ENCODE data around the gene TACC2. TPM values are rescaled to one million over a fixed set of nuclear protein-coding genes. Genes with fewer than 3 reads are reported as not detected.

The TACC2 gene
- polyA plus RNA-seq, 4 donors: 28.6 to 99.5 (median 77.2) TPM

DNA sequence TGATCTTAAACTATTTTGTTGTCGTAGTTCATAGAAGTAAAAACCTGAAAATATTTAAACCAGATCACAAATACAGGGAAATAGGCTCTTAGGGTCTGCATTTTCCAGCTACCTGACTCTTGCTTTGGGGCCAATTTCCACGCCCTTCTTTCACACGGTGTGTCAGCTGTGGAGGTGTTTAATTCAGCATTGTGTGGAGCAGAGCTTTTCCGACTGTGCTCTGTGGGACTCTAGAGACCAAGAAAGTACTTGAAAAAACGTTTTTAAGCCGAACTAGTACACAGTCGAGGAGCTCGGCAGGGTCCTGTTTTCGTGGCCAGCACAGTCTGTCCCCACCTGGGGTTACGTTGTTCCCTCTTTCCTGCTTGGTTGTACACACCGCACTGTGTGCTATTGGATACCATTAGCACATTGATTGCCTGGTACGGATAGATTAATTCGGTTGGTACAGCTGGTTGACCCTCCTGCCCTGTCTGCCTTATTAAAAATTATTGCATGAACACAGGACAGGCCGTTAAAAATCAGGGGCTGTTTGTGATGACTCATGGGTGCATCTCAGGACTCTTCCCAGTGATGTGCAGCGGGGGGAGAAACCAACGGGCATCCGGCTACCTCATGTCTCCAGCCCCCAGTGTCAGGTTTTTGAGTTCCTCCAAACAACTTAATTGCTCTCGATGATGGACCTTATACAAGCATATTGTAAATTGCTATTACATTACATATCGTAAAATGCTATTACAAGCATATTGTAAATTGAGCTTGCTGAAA is 201.4 kb downstream of the TACC2 start:
- 67 to 78% (median 68%) methylated on average over 19 of the region's 19 CpGs for WGBS, 3 donors

DNA sequence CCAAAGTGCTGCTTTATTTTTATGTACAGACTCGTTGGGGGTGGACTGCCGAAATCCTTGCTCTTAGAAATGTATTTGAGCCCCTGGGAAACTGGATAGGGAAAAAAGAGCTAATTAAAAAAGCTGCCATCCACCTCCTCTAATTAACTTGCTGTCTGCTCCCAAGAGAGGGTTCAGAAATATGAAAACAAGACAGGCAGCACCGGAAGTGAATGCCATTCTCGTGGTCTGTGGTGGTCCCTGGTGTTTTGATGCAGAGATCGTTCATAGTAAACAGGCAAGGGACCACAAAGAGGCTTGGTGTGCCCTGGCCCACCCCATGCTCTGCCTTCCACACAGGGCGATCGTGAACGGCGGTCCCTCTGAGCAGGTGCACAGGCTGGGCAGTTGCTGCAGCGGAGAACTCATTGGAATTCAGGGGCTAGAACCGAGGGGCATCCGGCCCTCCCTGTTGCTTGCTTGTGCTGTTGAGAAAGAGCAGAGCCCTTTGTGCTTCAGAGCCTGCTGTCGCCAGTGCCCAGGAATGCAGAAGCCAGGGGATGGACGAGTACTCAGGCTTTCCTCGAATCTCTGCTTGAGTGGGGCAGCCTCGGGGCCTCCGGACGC is 203.1 kb downstream of the TACC2 start:
- peaks cover 0 to 63% (median 0%) of the 10 kb centered on the region in 3 donors for H3K36me3 ChIP-seq (ENCODE audit: control insufficient read depth in 3 of 3, insufficient read depth in 2 of 3, low read depth in 1 of 3, low read length in 3 of 3)
- no peaks in the 10 kb centered on the region for H3K4me1 ChIP-seq (ENCODE audit: control insufficient read depth in 3 of 3, insufficient read depth in 2 of 3, low read depth in 1 of 3, low read length in 2 of 3)
- WGBS, 3 donors: 82 to 92% (median 91%) methylated on average over 18 of the region's 18 CpGs
- no peak overlapping the region for H3K27ac ChIP-seq (ENCODE audit: low read depth in 1 of 3, low read length in 2 of 3)
- no peaks in the 10 kb centered on the region for H3K9me3 ChIP-seq (ENCODE audit: control insufficient read depth in 2 of 2, insufficient read depth in 1 of 2, low read depth in 1 of 2, low read length in 1 of 2)
- DNase-seq (no peak), FAIRE-seq (no peak)
- no peak overlapping the region for H3K4me3 ChIP-seq (ENCODE audit: low read depth in 1 of 3, low read length in 3 of 3)
- no peaks in the 10 kb centered on the region for H3K27me3 ChIP-seq (ENCODE audit: control insufficient read depth in 3 of 3, insufficient read depth in 3 of 3, low read length in 3 of 3)

More for the DNA sequence above, 201.4 kb downstream of the TACC2 start:
- no peak for DNase-seq
- FAIRE-seq: no peak
- Histone ChIP-seq H3K27me3 (ENCODE audit: control insufficient read depth in 3 of 3, insufficient read depth in 3 of 3, low read length in 3 of 3) (no peaks in the 10 kb centered on the region), H3K27ac (ENCODE audit: low read depth in 1 of 3, low read length in 2 of 3) (no peak overlapping the region), H3K4me3 (ENCODE audit: low read depth in 1 of 3, low read length in 3 of 3) (no peak overlapping the region), H3K9me3 (ENCODE audit: control insufficient read depth in 2 of 2, insufficient read depth in 1 of 2, low read depth in 1 of 2, low read length in 1 of 2) (no peaks in the 10 kb centered on the region), H3K4me1 (ENCODE audit: control insufficient read depth in 3 of 3, insufficient read depth in 2 of 3, low read depth in 1 of 3, low read length in 2 of 3) (no peaks in the 10 kb centered on the region), H3K36me3 (ENCODE audit: control insufficient read depth in 3 of 3, insufficient read depth in 2 of 3, low read depth in 1 of 3, low read length in 3 of 3) (peaks cover 0 to 63% (median 0%) of the 10 kb centered on the region in 3 donors)

DNA sequence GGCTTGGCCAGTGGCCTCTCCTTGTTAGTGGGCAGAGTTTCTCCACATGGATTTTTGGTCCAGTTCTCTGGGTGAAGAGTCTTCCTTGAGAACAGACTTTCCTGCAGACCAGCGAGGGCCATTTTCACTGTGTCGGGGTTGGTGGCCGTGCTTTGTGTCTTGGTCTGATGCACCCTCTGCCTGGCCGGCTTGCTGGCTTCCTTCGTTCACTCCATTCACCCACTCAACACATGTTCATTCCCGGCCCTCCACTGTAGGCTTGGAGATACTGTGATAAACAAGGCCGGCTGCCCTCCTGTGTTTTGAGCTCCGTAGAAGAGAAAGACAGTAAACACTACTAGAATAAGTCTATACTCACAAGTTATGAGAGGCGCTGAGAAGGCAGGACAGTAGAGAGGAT is 205.3 kb downstream of the TACC2 start:
- WGBS, 3 donors: 95 to 97% (median 96%) methylated on average over 9 of the region's 9 CpGs
- H3K27me3 ChIP-seq (ENCODE audit: control insufficient read depth in 3 of 3, insufficient read depth in 3 of 3, low read length in 3 of 3): no peaks in the 10 kb centered on the region
- no peaks in the 10 kb centered on the region for H3K4me1 ChIP-seq (ENCODE audit: control insufficient read depth in 3 of 3, insufficient read depth in 2 of 3, low read depth in 1 of 3, low read length in 2 of 3)
- DNase-seq (no peak), FAIRE-seq (no peak)
- H3K36me3 ChIP-seq (ENCODE audit: control insufficient read depth in 3 of 3, insufficient read depth in 2 of 3, low read depth in 1 of 3, low read length in 3 of 3): peaks cover 0 to 71% (median 0%) of the 10 kb centered on the region in 3 donors
- H3K27ac ChIP-seq (ENCODE audit: low read depth in 1 of 3, low read length in 2 of 3): no peak overlapping the region
- peaks cover 0 to 5% of the 10 kb centered on the region in 2 donors for H3K9me3 ChIP-seq (ENCODE audit: control insufficient read depth in 2 of 2, insufficient read depth in 1 of 2, low read depth in 1 of 2, low read length in 1 of 2)
- H3K4me3 ChIP-seq (ENCODE audit: low read depth in 1 of 3, low read length in 3 of 3): no peak overlapping the region

DNA sequence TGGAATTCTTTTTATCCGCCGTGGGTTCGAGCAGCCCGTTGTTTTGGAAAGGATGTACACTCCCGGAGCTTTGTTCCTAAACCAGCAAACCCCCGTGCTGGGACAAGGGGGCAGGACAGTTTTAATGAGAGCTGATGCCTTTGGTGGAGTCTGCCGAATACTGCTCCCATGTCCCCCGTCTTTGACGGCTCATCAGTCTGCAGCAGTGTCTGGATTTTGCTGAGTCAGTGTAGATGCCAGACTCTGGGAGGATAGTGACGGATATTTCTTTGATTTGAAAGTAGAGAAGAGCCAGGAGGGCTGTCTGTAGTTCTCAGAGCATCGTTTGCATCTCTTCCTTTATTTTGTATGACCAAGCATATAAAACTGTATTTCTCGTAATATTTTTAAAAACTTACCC is 207.3 kb downstream of the TACC2 start:
- Histone ChIP-seq H3K27ac (ENCODE audit: low read depth in 1 of 3, low read length in 2 of 3) (no peak overlapping the region), H3K4me3 (ENCODE audit: low read depth in 1 of 3, low read length in 3 of 3) (no peak overlapping the region), H3K4me1 (ENCODE audit: control insufficient read depth in 3 of 3, insufficient read depth in 2 of 3, low read depth in 1 of 3, low read length in 2 of 3) (no peaks in the 10 kb centered on the region), H3K27me3 (ENCODE audit: control insufficient read depth in 3 of 3, insufficient read depth in 3 of 3, low read length in 3 of 3) (no peaks in the 10 kb centered on the region), H3K9me3 (ENCODE audit: control insufficient read depth in 2 of 2, insufficient read depth in 1 of 2, low read depth in 1 of 2, low read length in 1 of 2) (peaks cover 0 to 11% of the 10 kb centered on the region in 2 donors), H3K36me3 (ENCODE audit: control insufficient read depth in 3 of 3, insufficient read depth in 2 of 3, low read depth in 1 of 3, low read length in 3 of 3) (peaks cover 0 to 79% (median 0%) of the 10 kb centered on the region in 3 donors)
- DNase-seq (no peak), FAIRE-seq (no peak)
- 88 to 93% (median 92%) methylated on average over 12 of the region's 12 CpGs for WGBS, 3 donors

DNA sequence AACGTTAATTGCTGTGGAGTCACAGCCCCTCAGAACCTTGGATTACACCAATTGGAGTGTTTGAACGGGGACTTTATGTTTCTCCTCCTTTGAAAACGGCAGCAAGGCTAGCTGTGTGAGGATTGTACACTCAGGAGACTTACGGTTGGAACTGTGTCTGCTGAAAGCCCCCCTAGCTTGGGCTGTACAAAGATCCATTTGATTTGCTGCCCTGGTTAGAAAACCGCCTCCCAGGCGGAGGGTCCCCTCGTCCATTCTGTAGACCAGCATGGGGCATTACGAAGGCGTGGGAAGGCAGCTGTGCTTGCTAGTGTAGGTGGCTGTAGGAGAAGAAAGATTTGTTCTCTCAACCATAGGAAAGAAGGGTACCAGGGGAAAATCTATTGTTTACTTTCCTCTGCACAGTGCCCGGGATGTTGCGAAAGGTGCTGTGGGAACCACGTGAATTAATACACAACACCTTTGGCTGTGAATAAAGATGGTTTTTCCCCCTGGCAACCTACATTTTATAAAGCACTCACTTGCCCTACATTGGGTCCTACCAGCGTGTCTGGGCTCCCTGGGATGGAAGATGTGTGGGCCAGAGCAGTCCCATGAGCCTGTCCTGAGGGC is 208.8 kb downstream of the TACC2 start:
- Histone ChIP-seq H3K4me1 (ENCODE audit: control insufficient read depth in 3 of 3, insufficient read depth in 2 of 3, low read depth in 1 of 3, low read length in 2 of 3) (no peaks in the 10 kb centered on the region), H3K36me3 (ENCODE audit: control insufficient read depth in 3 of 3, insufficient read depth in 2 of 3, low read depth in 1 of 3, low read length in 3 of 3) (peaks cover 0 to 77% (median 0%) of the 10 kb centered on the region in 3 donors)

DNA sequence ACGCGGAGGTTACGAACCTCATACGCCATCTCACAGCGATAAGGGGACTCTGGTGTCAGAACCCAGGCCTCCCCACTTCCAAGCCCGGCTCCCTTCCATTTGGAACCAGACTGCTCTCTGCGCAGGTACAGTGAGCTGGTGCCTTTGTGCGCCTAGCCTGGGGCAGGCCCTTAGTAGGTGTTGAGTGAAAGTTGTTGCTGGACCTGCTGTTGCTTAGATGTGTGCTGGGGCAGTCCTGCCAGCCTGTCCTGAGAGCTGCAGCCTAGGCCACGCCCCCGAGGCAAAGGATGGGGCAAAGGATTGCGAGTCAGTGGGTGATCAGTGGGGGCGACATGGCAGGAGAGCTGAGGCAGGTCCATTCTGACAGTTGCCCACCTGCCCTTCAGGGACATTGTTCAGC is 209.7 kb downstream of the TACC2 start:
- Histone ChIP-seq H3K9me3 (ENCODE audit: control insufficient read depth in 2 of 2, insufficient read depth in 1 of 2, low read depth in 1 of 2, low read length in 1 of 2) (peaks cover 0 to 11% of the 10 kb centered on the region in 2 donors), H3K27ac (ENCODE audit: low read depth in 1 of 3, low read length in 2 of 3) (no peak overlapping the region), H3K4me3 (ENCODE audit: low read depth in 1 of 3, low read length in 3 of 3) (no peak overlapping the region), H3K4me1 (ENCODE audit: control insufficient read depth in 3 of 3, insufficient read depth in 2 of 3, low read depth in 1 of 3, low read length in 2 of 3) (no peaks in the 10 kb centered on the region), H3K36me3 (ENCODE audit: control insufficient read depth in 3 of 3, insufficient read depth in 2 of 3, low read depth in 1 of 3, low read length in 3 of 3) (peaks cover 0 to 70% (median 0%) of the 10 kb centered on the region in 3 donors), H3K27me3 (ENCODE audit: control insufficient read depth in 3 of 3, insufficient read depth in 3 of 3, low read length in 3 of 3) (no peaks in the 10 kb centered on the region)
- DNase-seq (no peak), FAIRE-seq (no peak)
- 93 to 97% (median 94%) methylated on average over 12 of the region's 12 CpGs for WGBS, 3 donors

More for the DNA sequence above, 208.8 kb downstream of the TACC2 start:
- FAIRE-seq: no peak
- Histone ChIP-seq H3K27ac (ENCODE audit: low read depth in 1 of 3, low read length in 2 of 3) (no peak overlapping the region), H3K4me3 (ENCODE audit: low read depth in 1 of 3, low read length in 3 of 3) (no peak overlapping the region), H3K9me3 (ENCODE audit: control insufficient read depth in 2 of 2, insufficient read depth in 1 of 2, low read depth in 1 of 2, low read length in 1 of 2) (peaks cover 0 to 11% of the 10 kb centered on the region in 2 donors), H3K27me3 (ENCODE audit: control insufficient read depth in 3 of 3, insufficient read depth in 3 of 3, low read length in 3 of 3) (no peaks in the 10 kb centered on the region)
- WGBS, 3 donors: 85 to 89% (median 87%) methylated on average over 13 of the region's 13 CpGs
- no peak for DNase-seq

DNA sequence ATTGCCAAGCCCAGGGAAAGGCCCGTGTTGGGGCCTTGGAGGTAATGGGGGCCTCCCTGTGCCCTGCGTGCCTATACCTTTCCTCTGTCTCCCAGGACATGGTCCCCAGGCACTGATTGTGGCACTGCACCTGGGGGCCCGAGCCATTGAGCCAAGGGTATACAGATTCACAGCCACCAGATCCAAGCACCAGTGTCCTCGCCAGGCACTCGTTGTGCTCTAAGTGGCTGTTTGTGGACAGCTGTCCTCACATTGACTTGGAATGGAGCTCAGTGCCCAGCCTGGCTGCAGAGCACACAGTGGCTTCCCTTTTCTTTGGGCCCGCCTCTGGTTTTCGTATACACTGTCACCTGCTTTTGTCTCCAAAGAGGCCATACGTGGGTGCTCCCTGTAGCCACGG is 210.1 kb downstream of the TACC2 start:
- WGBS, 3 donors: 83 to 93% (median 85%) methylated on average over 9 of the region's 9 CpGs
- FAIRE-seq (no peak), DNase-seq (no peak)
- Histone ChIP-seq H3K27me3 (ENCODE audit: control insufficient read depth in 3 of 3, insufficient read depth in 3 of 3, low read length in 3 of 3) (no peaks in the 10 kb centered on the region), H3K4me1 (ENCODE audit: control insufficient read depth in 3 of 3, insufficient read depth in 2 of 3, low read depth in 1 of 3, low read length in 2 of 3) (no peaks in the 10 kb centered on the region), H3K9me3 (ENCODE audit: control insufficient read depth in 2 of 2, insufficient read depth in 1 of 2, low read depth in 1 of 2, low read length in 1 of 2) (peaks cover 0 to 11% of the 10 kb centered on the region in 2 donors), H3K36me3 (ENCODE audit: control insufficient read depth in 3 of 3, insufficient read depth in 2 of 3, low read depth in 1 of 3, low read length in 3 of 3) (peaks cover 0 to 68% (median 0%) of the 10 kb centered on the region in 3 donors), H3K4me3 (ENCODE audit: low read depth in 1 of 3, low read length in 3 of 3) (no peak overlapping the region), H3K27ac (ENCODE audit: low read depth in 1 of 3, low read length in 2 of 3) (no peak overlapping the region)

DNA sequence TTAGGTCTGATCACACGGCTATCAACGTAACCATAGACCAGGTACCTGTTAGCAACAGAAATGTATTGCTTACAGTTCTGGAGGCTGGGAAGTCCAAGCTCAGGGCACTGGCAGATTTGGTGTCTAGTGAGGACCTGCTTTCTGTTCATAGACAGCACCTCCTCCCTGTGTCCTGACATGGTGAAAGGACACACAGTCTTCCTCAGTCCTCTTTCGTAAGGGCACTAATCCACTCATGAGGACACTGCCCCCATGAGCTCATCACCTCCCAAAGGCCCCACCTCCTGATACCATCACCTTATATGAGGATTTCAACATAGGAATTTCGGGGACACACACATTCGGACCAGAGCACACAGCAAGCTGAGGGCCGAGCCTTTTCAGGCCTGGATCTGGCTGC is 210.7 kb downstream of the TACC2 start:
- no peaks in the 10 kb centered on the region for H3K27me3 ChIP-seq (ENCODE audit: control insufficient read depth in 3 of 3, insufficient read depth in 3 of 3, low read length in 3 of 3)
- DNase-seq (no peak), FAIRE-seq (no peak)
- H3K9me3 ChIP-seq (ENCODE audit: control insufficient read depth in 2 of 2, insufficient read depth in 1 of 2, low read depth in 1 of 2, low read length in 1 of 2): peaks cover 0 to 11% of the 10 kb centered on the region in 2 donors
- peaks cover 0 to 68% (median 2%) of the 10 kb centered on the region in 3 donors for H3K36me3 ChIP-seq (ENCODE audit: control insufficient read depth in 3 of 3, insufficient read depth in 2 of 3, low read depth in 1 of 3, low read length in 3 of 3)
- no peak overlapping the region for H3K4me3 ChIP-seq (ENCODE audit: low read depth in 1 of 3, low read length in 3 of 3)
- H3K27ac ChIP-seq (ENCODE audit: low read depth in 1 of 3, low read length in 2 of 3): no peak overlapping the region
- H3K4me1 ChIP-seq (ENCODE audit: control insufficient read depth in 3 of 3, insufficient read depth in 2 of 3, low read depth in 1 of 3, low read length in 2 of 3): no peaks in the 10 kb centered on the region
- 93 to 97% (median 96%) methylated on average over 6 of the region's 6 CpGs for WGBS, 3 donors

Measured in small intestine (tissue), 7 donors.